Tibial nerve (tissue), 4 donors: ENCODE measurements around the gene WIPF1. TPM values are rescaled to one million over a fixed set of nuclear protein-coding genes. Genes with fewer than 3 reads are reported as not detected.

ENCODE experiments used
- DNase-seq, 2 donors: peaks; one replicate each; pipeline ENCODE4 v3.0.0-alpha.2; 2019; ENCODE audit warnings: low spot score in 2 of 2
- H3K27ac ChIP-seq, 4 donors: fragments of 200-600 bp; sonication (generic) in 3 of 4; one replicate each; pipeline ENCODE4 v1.5.1; 2017 to 2019; ENCODE audit warnings: mild to moderate bottlenecking in 1 of 4
- H3K27me3 ChIP-seq, 2 donors: fragments of 200-600 bp; sonication (generic) in 1 of 2; one replicate each; pipeline versions ENCODE4 v1.5.1 to v1.6.0; 2017 to 2019
- H3K36me3 ChIP-seq, 3 donors: fragments of 200-600 bp; sonication (generic); one replicate each; pipeline ENCODE4 v1.5.1; 2018 to 2019
- H3K4me1 ChIP-seq, 4 donors: fragments of 200-600 bp; sonication (generic) in 3 of 4; one replicate each; pipeline ENCODE4 v1.5.1; 2017 to 2019
- H3K4me3 ChIP-seq, 4 donors: fragments of 200-600 bp; sonication (generic) in 3 of 4; one replicate each; pipeline ENCODE4 v1.5.1; 2017 to 2019; ENCODE audit warnings: mild to moderate bottlenecking in 1 of 4, moderate library complexity in 1 of 4
- H3K9me3 ChIP-seq, 4 donors: fragments of 200-600 bp; sonication (generic) in 3 of 4; one replicate each; pipeline ENCODE4 v1.5.1; 2017 to 2019
- CTCF ChIP-seq, 5 experiments: fragments of 200-600 bp in 3 of 5; fragments of 450-650 bp in 2 of 5; sonication (generic) in 3 of 5; IDR thresholded peaks; one replicate each; pipeline ENCODE4 v1.5.1; 2016 to 2019; ENCODE audit warnings: antibody characterized with exemption in 5 of 5, mild to moderate bottlenecking in 3 of 5, moderate library complexity in 2 of 5
- EP300 ChIP-seq, 2 donors: sonication (generic); formaldehyde crosslinking; IDR thresholded peaks; one replicate each; pipeline ENCODE4 v1.6.1; 2017; ENCODE audit warnings: antibody characterized with exemption in 2 of 2, mild to moderate bottlenecking in 1 of 2
- POLR2A ChIP-seq, 2 donors: fragments of 450-650 bp; IDR thresholded peaks; one replicate each; pipeline ENCODE4 v1.6.1; 2017; ENCODE audit warnings: antibody characterized with exemption in 2 of 2, mild to moderate bottlenecking in 2 of 2, moderate library complexity in 2 of 2
- WGBS, 2 donors: methylation state at CpG; one replicate each; pipeline ENCODE4 v1.1.5; 2018; 5-methylcytosine and 5-hydroxymethylcytosine counted together
- total RNA-seq, 4 donors: library from RNA; depleted of rRNA; stranded (reverse); fragments of >200 nt; gene quantifications; one replicate each; pipeline ENCODE4 v1.1.0, GENCODE V29; 2016

WIPF1 gene
- total RNA-seq, 4 donors from 2014 or later = 43.2 to 63.8 (median 52.9) TPM

- H3K36me3 ChIP-seq = no peaks in the 10 kb centered on the region
- no peak overlapping the region for H3K4me3 ChIP-seq
- 85 to 87% methylated on average over 6 of the region's 6 CpGs for WGBS, 2 donors
- TF ChIP-seq POLR2A (IDR thresholded peaks at IDR 0.05) = no peak
- TF ChIP-seq EP300 (IDR thresholded peaks at IDR 0.05) = no peak
- TF ChIP-seq CTCF (IDR thresholded peaks at IDR 0.05) = no peak
- no peaks in the 10 kb centered on the region for H3K27me3 ChIP-seq
- peak overlapping the region in 1 of 4 donors; percentile 38 for H3K27ac ChIP-seq
- no peak for DNase-seq
- H3K9me3 ChIP-seq = no peaks in the 10 kb centered on the region
- H3K4me1 ChIP-seq = peaks cover 0 to 70% (median 22%) of the 10 kb centered on the region in 4 donors
Measured at GRCh38 chr2:174629506-174629905, 31.9 kb upstream of the WIPF1 start.

- Histone ChIP-seq H3K27me3 (no peaks in the 10 kb centered on the region), H3K36me3 (no peaks in the 10 kb centered on the region), H3K4me3 (no peak overlapping the region), H3K27ac (peak overlapping the region in 1 of 4 donors; percentile 38), H3K4me1 (peaks cover 0 to 64% (median 18%) of the 10 kb centered on the region in 4 donors), H3K9me3 (no peaks in the 10 kb centered on the region)
- whole genome bisulfite sequencing, 2 donors = 89 to 90% methylated on average over 2 of the region's 2 CpGs
- TF ChIP-seq CTCF (IDR thresholded peaks at IDR 0.05) = no peak
- no peak for TF ChIP-seq EP300 (IDR thresholded peaks at IDR 0.05)
- no peak for TF ChIP-seq POLR2A (IDR thresholded peaks at IDR 0.05)
- DNase-seq = no peak
Measured at GRCh38 chr2:174628528-174629169, 31.0 kb upstream of the WIPF1 start.

- Histone ChIP-seq H3K9me3 (no peaks in the 10 kb centered on the region), H3K27ac (no peak overlapping the region), H3K4me3 (no peak overlapping the region), H3K27me3 (no peaks in the 10 kb centered on the region), H3K4me1 (peaks cover 0 to 55% (median 12%) of the 10 kb centered on the region in 4 donors), H3K36me3 (no peaks in the 10 kb centered on the region)
- no peak for DNase-seq
- TF ChIP-seq EP300 (IDR thresholded peaks at IDR 0.05) (no peak), CTCF (IDR thresholded peaks at IDR 0.05) (no peak), POLR2A (IDR thresholded peaks at IDR 0.05) (no peak)
Measured at GRCh38 chr2:174627216-174627615, 29.6 kb upstream of the WIPF1 start.

GRCh38 chr2:174624895-174625430 is 27.4 kb upstream of the WIPF1 start:
- H3K4me1 ChIP-seq = peaks cover 0 to 37% (median 6%) of the 10 kb centered on the region in 4 donors
- H3K9me3 ChIP-seq = no peaks in the 10 kb centered on the region
- H3K36me3 ChIP-seq = no peaks in the 10 kb centered on the region
- TF ChIP-seq POLR2A (IDR thresholded peaks at IDR 0.05) (no peak), CTCF (IDR thresholded peaks at IDR 0.05) (no peak), EP300 (IDR thresholded peaks at IDR 0.05) (no peak)
- no peak overlapping the region for H3K4me3 ChIP-seq
- H3K27ac ChIP-seq = no peak overlapping the region
- no peaks in the 10 kb centered on the region for H3K27me3 ChIP-seq
- no peak for DNase-seq
- WGBS, 2 donors = 52 to 58% methylated on average over 7 of the region's 7 CpGs

GRCh38 chr2:174623690-174624089 is 26.1 kb upstream of the WIPF1 start:
- Histone ChIP-seq H3K4me3 (no peak overlapping the region), H3K36me3 (no peaks in the 10 kb centered on the region), H3K9me3 (no peaks in the 10 kb centered on the region), H3K27ac (no peak overlapping the region), H3K4me1 (peaks cover 0 to 29% (median 6%) of the 10 kb centered on the region in 4 donors), H3K27me3 (no peaks in the 10 kb centered on the region)
- no peak for DNase-seq
- no peak for TF ChIP-seq POLR2A (IDR thresholded peaks at IDR 0.05)
- no peak for TF ChIP-seq EP300 (IDR thresholded peaks at IDR 0.05)
- TF ChIP-seq CTCF (IDR thresholded peaks at IDR 0.05) = no peak
